GM12801 (cell line): Measurements from ENCODE around the gene MRPL21.

Source experiments
- TF ChIP-seq, protein P1 (sequence below): IDR thresholded peaks from one replicate; pipeline ENCODE4 v1.5.1; 2011; ENCODE audit warnings: control low read depth; ENCODE audit not compliant: insufficient read length; ENCODE audit errors: extremely low read depth

MRPL21 gene

GRCh38 chr11:68929135-68929534, 25.5 kb upstream of the MRPL21 start:
- TF ChIP-seq, protein P1, sequence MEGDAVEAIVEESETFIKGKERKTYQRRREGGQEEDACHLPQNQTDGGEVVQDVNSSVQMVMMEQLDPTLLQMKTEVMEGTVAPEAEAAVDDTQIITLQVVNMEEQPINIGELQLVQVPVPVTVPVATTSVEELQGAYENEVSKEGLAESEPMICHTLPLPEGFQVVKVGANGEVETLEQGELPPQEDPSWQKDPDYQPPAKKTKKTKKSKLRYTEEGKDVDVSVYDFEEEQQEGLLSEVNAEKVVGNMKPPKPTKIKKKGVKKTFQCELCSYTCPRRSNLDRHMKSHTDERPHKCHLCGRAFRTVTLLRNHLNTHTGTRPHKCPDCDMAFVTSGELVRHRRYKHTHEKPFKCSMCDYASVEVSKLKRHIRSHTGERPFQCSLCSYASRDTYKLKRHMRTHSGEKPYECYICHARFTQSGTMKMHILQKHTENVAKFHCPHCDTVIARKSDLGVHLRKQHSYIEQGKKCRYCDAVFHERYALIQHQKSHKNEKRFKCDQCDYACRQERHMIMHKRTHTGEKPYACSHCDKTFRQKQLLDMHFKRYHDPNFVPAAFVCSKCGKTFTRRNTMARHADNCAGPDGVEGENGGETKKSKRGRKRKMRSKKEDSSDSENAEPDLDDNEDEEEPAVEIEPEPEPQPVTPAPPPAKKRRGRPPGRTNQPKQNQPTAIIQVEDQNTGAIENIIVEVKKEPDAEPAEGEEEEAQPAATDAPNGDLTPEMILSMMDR, result no peak

DNA sequence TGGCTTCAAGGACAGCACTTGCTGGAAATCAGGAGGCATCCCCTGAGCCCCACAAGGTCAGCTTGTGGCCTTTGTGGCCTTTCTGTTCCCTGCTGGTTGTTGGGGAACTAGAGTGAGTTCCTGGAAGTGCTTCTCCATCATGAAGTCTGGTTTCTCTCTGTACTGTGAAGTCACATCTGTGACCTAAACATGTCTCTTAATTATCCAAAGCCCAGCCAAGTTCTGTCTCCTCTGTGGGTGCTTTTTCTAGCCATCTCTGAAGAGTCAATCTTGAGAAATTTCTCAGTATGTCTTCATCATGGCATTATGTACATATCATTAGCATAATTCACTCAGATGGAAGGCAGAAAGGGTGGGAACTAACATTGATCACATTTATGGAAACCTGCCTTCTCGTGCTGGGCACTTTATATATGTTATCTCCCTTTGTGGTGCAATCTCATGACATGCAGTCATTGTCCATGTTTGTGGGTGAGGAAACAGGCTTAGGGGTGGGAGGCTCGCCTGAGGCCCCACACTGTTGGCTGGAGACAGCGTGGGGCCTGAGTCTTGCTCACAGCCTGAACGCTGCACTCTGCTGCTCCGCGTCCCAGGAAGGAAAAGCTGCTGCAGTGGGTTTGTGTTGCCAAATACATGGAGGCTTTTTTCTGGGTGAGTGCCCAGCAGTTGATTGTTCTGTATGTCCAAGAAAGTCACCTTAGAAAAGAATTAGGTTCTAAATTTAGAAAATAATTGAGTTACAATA, 24.7 kb upstream of the MRPL21 start:
- TF ChIP-seq, protein P1, result no peak

GRCh38 chr11:68927280-68928135, 23.9 kb upstream of the MRPL21 start:
- TF ChIP-seq, protein P1, result no peak

GRCh38 chr11:68925611-68926010, 22.0 kb upstream of the MRPL21 start:
- TF ChIP-seq, protein P1, result no peak

DNA sequence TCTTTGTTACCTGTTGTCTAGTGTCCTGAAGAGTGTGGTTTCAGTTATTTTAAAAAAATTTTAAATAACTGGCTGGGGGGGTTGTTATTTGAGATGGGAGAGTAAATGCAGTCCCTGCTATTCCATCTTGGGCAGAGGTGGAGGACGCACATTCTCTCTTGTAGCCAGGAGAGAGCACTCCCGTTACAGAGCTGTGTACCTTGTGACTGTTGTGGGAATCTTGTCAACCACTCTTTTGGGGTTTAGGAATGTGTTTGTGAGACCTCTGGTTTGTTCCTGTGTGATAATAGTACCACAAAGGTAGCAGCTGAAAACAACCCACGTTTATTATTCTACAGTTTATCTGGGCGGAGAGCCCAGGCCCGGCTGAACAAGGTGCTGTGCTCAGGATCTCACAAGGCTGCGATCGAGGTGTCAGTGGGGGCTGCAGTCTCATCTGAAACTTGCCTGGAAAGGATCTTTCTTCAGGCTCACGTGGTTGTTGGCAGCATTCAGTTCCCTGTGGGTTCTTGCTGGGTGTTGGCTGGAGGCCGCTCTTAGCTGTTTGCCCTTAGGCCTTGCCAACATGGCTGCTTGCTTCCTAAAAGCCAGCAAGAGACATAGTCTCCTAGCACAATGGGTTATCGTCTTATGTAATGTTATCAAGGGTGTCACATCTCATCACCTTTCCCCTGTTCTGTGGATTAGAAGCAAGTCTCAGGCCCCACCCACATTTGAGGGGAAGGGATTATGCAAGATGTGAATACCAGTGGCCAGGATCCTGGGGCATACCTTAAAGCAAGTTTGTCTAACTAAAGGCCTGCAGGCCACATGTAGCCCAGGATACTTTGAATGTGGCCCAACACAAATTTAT, 20.7 kb upstream of the MRPL21 start:
- TF ChIP-seq, protein P1, result no peak

- TF ChIP-seq, protein P1, result no peak
These were observed 20.0 kb upstream of the MRPL21 start for GRCh38 chr11:68923614-68924013.

- TF ChIP-seq, protein P1, result no peak
These were observed 12.8 kb upstream of the MRPL21 start for GRCh38 chr11:68916439-68916838.
